NOMO-1 (cell line): ENCODE results near the gene PIAS4.

ENCODE experiments used
- DNase-seq, 2 experiments: peaks; one replicate each; lab custom pipeline; 2025; ENCODE audit not compliant: unreplicated experiment in 2 of 2; lab: John Stamatoyannopoulos, UW

PIAS4 gene

GRCh38 chr19:4019578-4019977, 12.0 kb downstream of the PIAS4 start:
- DNase-seq: no peak

- no peak for DNase-seq
Measured at GRCh38 chr19:4023600-4024398, 16.3 kb downstream of the PIAS4 start.

GRCh38 chr19:4025317-4025716, 17.8 kb downstream of the PIAS4 start:
- DNase-seq: no peak

- no peak for DNase-seq
Measured at GRCh38 chr19:4027146-4027545, 19.6 kb downstream of the PIAS4 start.

- no peak for DNase-seq
Measured at GRCh38 chr19:4028334-4029246, 21.1 kb downstream of the PIAS4 start.

- no peak for DNase-seq
Measured at GRCh38 chr19:4029247-4029614, 21.7 kb downstream of the PIAS4 start.

- DNase-seq: no peak
Measured at GRCh38 chr19:4030552-4030951, 23.0 kb downstream of the PIAS4 start.

- no peak for DNase-seq
Measured at GRCh38 chr19:4030981-4031380, 23.4 kb downstream of the PIAS4 start.

GRCh38 chr19:4031420-4031819, 23.9 kb downstream of the PIAS4 start:
- DNase-seq: no peak

- no peak for DNase-seq
Measured at GRCh38 chr19:4032436-4032835, 24.9 kb downstream of the PIAS4 start.

GRCh38 chr19:4033028-4033956, 25.8 kb downstream of the PIAS4 start:
- DNase-seq: no peak

GRCh38 chr19:4034048-4035017, 26.8 kb downstream of the PIAS4 start:
- no peak for DNase-seq

- no peak for DNase-seq
Measured at GRCh38 chr19:4035018-4035566, 27.6 kb downstream of the PIAS4 start.

GRCh38 chr19:4035582-4035981, 28.0 kb downstream of the PIAS4 start:
- no peak for DNase-seq

- DNase-seq: no peak
Measured at GRCh38 chr19:4036576-4037300, 29.2 kb downstream of the PIAS4 start.

GRCh38 chr19:4037301-4037949, 29.9 kb downstream of the PIAS4 start:
- DNase-seq: no peak

- no peak for DNase-seq
Measured at GRCh38 chr19:4038057-4038456, 30.5 kb downstream of the PIAS4 start.
